ENCODE data around the gene SRRM3. TPM values are rescaled to one million over a fixed set of nuclear protein-coding genes. Genes with fewer than 3 reads are reported as not detected.
"Not testable (repeated sequence)": the region's sequence is repeated elsewhere in the genome, so short reads cannot be mapped to it uniquely, and the experiment has no call there.

SRRM3 gene
- total RNA-seq, 4 donors from 2014 or later, result 0.22 to 3.1 (median 2.4) TPM

- WGBS, 2 donors, result 19% methylated on average over 3 of the region's 3 CpGs
- Histone ChIP-seq H3K27ac (no peak overlapping the region), H3K36me3 (no peaks in the 10 kb centered on the region), H3K27me3 (peaks cover 0 to 71% of the 10 kb centered on the region in 2 donors), H3K4me1 (peaks cover 0 to 7% (median 0%) of the 10 kb centered on the region in 4 donors), H3K4me3 (no peak overlapping the region), H3K9me3 (no peaks in the 10 kb centered on the region)
- no peak for DNase-seq (ENCODE audit: low spot score in 2 of 2)
- TF ChIP-seq POLR2A (IDR thresholded peaks at IDR 0.05), result no peak
- no peak for TF ChIP-seq EP300 (IDR thresholded peaks at IDR 0.05)
- no peak for TF ChIP-seq CTCF (IDR thresholded peaks at IDR 0.05)
These were observed 21.7 kb downstream of the SRRM3 start for GRCh38 chr7:76223286-76223972.

GRCh38 chr7:76224695-76225094 is 23.0 kb downstream of the SRRM3 start:
- Histone ChIP-seq H3K4me3 (no peak overlapping the region), H3K27ac (no peak overlapping the region), H3K27me3 (peaks cover 0 to 76% of the 10 kb centered on the region in 2 donors), H3K9me3 (no peaks in the 10 kb centered on the region), H3K4me1 (peaks cover 0 to 7% (median 0%) of the 10 kb centered on the region in 4 donors), H3K36me3 (no peaks in the 10 kb centered on the region)
- no peak for DNase-seq (ENCODE audit: low spot score in 2 of 2)
- 4 to 12% methylated on average over 11 of the region's 11 CpGs for WGBS, 2 donors
- TF ChIP-seq EP300 (IDR thresholded peaks at IDR 0.05) (no peak), POLR2A (IDR thresholded peaks at IDR 0.05) (no peak)

GRCh38 chr7:76225379-76225778 is 23.7 kb downstream of the SRRM3 start:
- TF ChIP-seq POLR2A (IDR thresholded peaks at IDR 0.05) (no peak), CTCF (IDR thresholded peaks at IDR 0.05) (no peak)
- H3K9me3 ChIP-seq, result no peaks in the 10 kb centered on the region
- H3K4me1 ChIP-seq, result peaks cover 0 to 5% (median 0%) of the 10 kb centered on the region in 4 donors
- H3K27me3 ChIP-seq, result peaks cover 0 to 74% of the 10 kb centered on the region in 2 donors
- no peak for DNase-seq (ENCODE audit: low spot score in 2 of 2)
- no peaks in the 10 kb centered on the region for H3K36me3 ChIP-seq
- WGBS, 2 donors, result 14 to 19% methylated on average over 6 to 8 of the region's 11 CpGs
- H3K4me3 ChIP-seq, result no peak overlapping the region
- no peak overlapping the region for H3K27ac ChIP-seq

GRCh38 chr7:76225951-76226350 is 24.3 kb downstream of the SRRM3 start:
- no peak for DNase-seq (ENCODE audit: low spot score in 2 of 2)
- Histone ChIP-seq H3K27ac (no peak overlapping the region), H3K4me1 (no peaks in the 10 kb centered on the region), H3K4me3 (no peak overlapping the region), H3K27me3 (peaks cover 0 to 75% of the 10 kb centered on the region in 2 donors), H3K36me3 (no peaks in the 10 kb centered on the region), H3K9me3 (no peaks in the 10 kb centered on the region)
- 46 to 56% methylated on average over 2 of the region's 2 CpGs for WGBS, 2 donors
- TF ChIP-seq EP300 (IDR thresholded peaks at IDR 0.05), result no peak
- no peak for TF ChIP-seq POLR2A (IDR thresholded peaks at IDR 0.05)
- no peak for TF ChIP-seq CTCF (IDR thresholded peaks at IDR 0.05)

GRCh38 chr7:76226878-76227423 is 25.3 kb downstream of the SRRM3 start:
- not testable (repeated sequence) for H3K36me3 ChIP-seq

GRCh38 chr7:76230214-76230613 is 28.5 kb downstream of the SRRM3 start:
- H3K36me3 ChIP-seq, result no peaks in the 10 kb centered on the region
- TF ChIP-seq POLR2A (IDR thresholded peaks at IDR 0.05), result no peak
- TF ChIP-seq EP300 (IDR thresholded peaks at IDR 0.05), result no peak
- TF ChIP-seq CTCF (IDR thresholded peaks at IDR 0.05), result no peak
- H3K27me3 ChIP-seq, result peaks cover 0 to 89% of the 10 kb centered on the region in 2 donors

More at GRCh38 chr7:76226878-76227423, 25.3 kb downstream of the SRRM3 start:
- not testable (repeated sequence) for H3K4me1 ChIP-seq; H3K4me3 ChIP-seq; H3K9me3 ChIP-seq; H3K27ac ChIP-seq; DNase-seq (ENCODE audit: low spot score in 2 of 2)
- peaks cover 0 to 79% of the 10 kb centered on the region in 2 donors for H3K27me3 ChIP-seq
- WGBS, 2 donors, result 80 to 83% methylated on average over 1 of the region's 1 CpG

More at GRCh38 chr7:76230214-76230613, 28.5 kb downstream of the SRRM3 start:
- 79 to 82% methylated on average over 5 of the region's 5 CpGs for WGBS, 2 donors
- peaks cover 0 to 6% (median 0%) of the 10 kb centered on the region in 4 donors for H3K4me1 ChIP-seq
- no peaks in the 10 kb centered on the region for H3K9me3 ChIP-seq
- no peak for DNase-seq (ENCODE audit: low spot score in 2 of 2)
- no peak overlapping the region for H3K4me3 ChIP-seq
- no peak overlapping the region for H3K27ac ChIP-seq

All from tibial nerve (tissue), 4 donors.